ENCODE measurements around the gene HYAL2.

The HYAL2 gene

GRCh38 chr3:50350213-50350526 lies 27.6 kb upstream of the HYAL2 start:
- no peak for DNase-seq (ENCODE audit: low read depth)

- peak; percentile 50 for DNase-seq (ENCODE audit: low read depth)
These were observed 24.8 kb upstream of the HYAL2 start for GRCh38 chr3:50347187-50347813.

GRCh38 chr3:50345586-50346234 lies 23.2 kb upstream of the HYAL2 start, which contains the start of gene ZMYND10:
TSS of gene ZMYND10 (minus strand) at chr3:50345732. CDS start at chr3:50345579, 153 bp downstream.
- DNase-seq (ENCODE audit: low read depth) = peak; percentile 51

GRCh38 chr3:50345008-50345407 lies 22.5 kb upstream of the HYAL2 start:
- no peak for DNase-seq (ENCODE audit: low read depth)

GRCh38 chr3:50342813-50343633 lies 20.5 kb upstream of the HYAL2 start:
- DNase-seq (ENCODE audit: low read depth) = no peak

GRCh38 chr3:50341996-50342650 lies 19.6 kb upstream of the HYAL2 start:
- DNase-seq (ENCODE audit: low read depth) = no peak

- DNase-seq (ENCODE audit: low read depth) = no peak
These were observed 19.0 kb upstream of the HYAL2 start for GRCh38 chr3:50341537-50341936.

GRCh38 chr3:50340448-50341329 lies 18.1 kb upstream of the HYAL2 start, which contains the start of gene RASSF1:
TSS of gene RASSF1 (minus strand) at chr3:50340836. CDS start at chr3:50340805, 31 bp downstream.
- peak; percentile 38 for DNase-seq (ENCODE audit: low read depth)

GRCh38 chr3:50340147-50340447 lies 17.6 kb upstream of the HYAL2 start:
- no peak for DNase-seq (ENCODE audit: low read depth)

GRCh38 chr3:50339485-50340146 lies 17.1 kb upstream of the HYAL2 start:
- no peak for DNase-seq (ENCODE audit: low read depth)

GRCh38 chr3:50338965-50339364 lies 16.4 kb upstream of the HYAL2 start:
- DNase-seq (ENCODE audit: low read depth) = no peak

- DNase-seq (ENCODE audit: low read depth) = peak; percentile 94
These were observed 14.8 kb upstream of the HYAL2 start for GRCh38 chr3:50337175-50337861.

- DNase-seq (ENCODE audit: low read depth) = no peak
These were observed 14.1 kb upstream of the HYAL2 start for GRCh38 chr3:50336452-50337174.

- no peak for DNase-seq (ENCODE audit: low read depth)
These were observed 12.0 kb upstream of the HYAL2 start for GRCh38 chr3:50334339-50335075.

- no peak for DNase-seq (ENCODE audit: low read depth)
These were observed 11.3 kb upstream of the HYAL2 start for GRCh38 chr3:50333744-50334328.

GRCh38 chr3:50331364-50331907 lies 8.9 kb upstream of the HYAL2 start:
- DNase-seq (ENCODE audit: low read depth) = no peak

- no peak for DNase-seq (ENCODE audit: low read depth)
These were observed 7.8 kb upstream of the HYAL2 start for GRCh38 chr3:50330330-50330729.

- DNase-seq (ENCODE audit: low read depth) = peak; percentile 92
These were observed 5.6 kb upstream of the HYAL2 start, which contains the start of gene TUSC2 for GRCh38 chr3:50327943-50328691. TSS of gene TUSC2 (minus strand) at chr3:50328223. CDS start at chr3:50328099, 124 bp downstream.

Measured in stimulated activated CD8-positive, alpha-beta memory T cell treated with anti-CD3 and anti-CD28 coated beads, Interleukin-7, amount 100 ng/mL, for 24 hours (primary cell).